ENCODE results near the gene HJV.
"Not testable (repeated sequence)": the region's sequence is repeated elsewhere in the genome, so short reads cannot be mapped to it uniquely, and the experiment has no call there.

HJV gene

GRCh38 chr1:146025787-146026495, 4.4 kb upstream of the HJV start:
- intact Hi-C loops (cut with DNase I); DNase-seq: not testable (repeated sequence)

- no peak for DNase-seq
- intact Hi-C loops (cut with DNase I) = no loop called here
Observed at GRCh38 chr1:146022403-146023127, 1.0 kb upstream of the HJV start.

- no peak for DNase-seq
- intact Hi-C loops (cut with DNase I) = no loop called here
Observed at GRCh38 chr1:146021050-146021445, 487 bp downstream of the HJV start.

- DNase-seq = no peak
Observed at GRCh38 chr1:146020058-146021049, 1.2 kb downstream of the HJV start.

GRCh38 chr1:146019231-146020057, 2.1 kb downstream of the HJV start:
- DNase-seq = no peak
- intact Hi-C loops (cut with DNase I) = loop anchor here (10.0 kb wide), 1 partner anchor 125 kb away; no protein-coding TSS in a partner anchor

More at GRCh38 chr1:146020058-146021049, 1.2 kb downstream of the HJV start:
- intact Hi-C loops (cut with DNase I) = no loop called here

GRCh38 chr1:146016891-146017290, 4.6 kb downstream of the HJV start:
- DNase-seq = no peak
- intact Hi-C loops (cut with DNase I) = loop anchor here (10.0 kb wide), 1 partner anchor 122 kb away; no protein-coding TSS in a partner anchor

- intact Hi-C loops (cut with DNase I) = loop anchor here (2.0 to 10.0 kb wide), 2 partner anchors 37 to 119 kb away; no protein-coding TSS in a partner anchor
- no peak for DNase-seq
Observed at GRCh38 chr1:146013559-146013922, 8.0 kb downstream of the HJV start.

- DNase-seq = peak in 22 of 42 donors; percentile 35 to 79 (median 58)
- intact Hi-C loops (cut with DNase I) = loop anchor here (2.0 to 10.0 kb wide), 2 partner anchors 36 to 118 kb away; no protein-coding TSS in a partner anchor
Observed at GRCh38 chr1:146012703-146013558, 8.6 kb downstream of the HJV start.

GRCh38 chr1:146010126-146010738, 11.3 kb downstream of the HJV start:
- intact Hi-C loops (cut with DNase I) = loop anchor here (10.0 kb wide), 1 partner anchor 115 kb away; no protein-coding TSS in a partner anchor
- no peak for DNase-seq

GRCh38 chr1:146007489-146008133, 13.9 kb downstream of the HJV start:
- intact Hi-C loops (cut with DNase I) = no loop called here
- no peak for DNase-seq

- intact Hi-C loops (cut with DNase I) = no loop called here
- no peak for DNase-seq
Observed at GRCh38 chr1:146001709-146002108, 19.8 kb downstream of the HJV start.

- intact Hi-C loops (cut with DNase I) = loop anchor here (5.0 kb wide), 1 partner anchor 37 kb away; the partner anchor contains the start of genes ANKRD34A and POLR3GL
- no peak for DNase-seq
Observed at GRCh38 chr1:145999321-146000024, 22.1 kb downstream of the HJV start.

- intact Hi-C loops (cut with DNase I) = loop anchor here (5.0 kb wide), 1 partner anchor 35 kb away; the partner anchor contains the start of genes ANKRD34A and POLR3GL
Observed at GRCh38 chr1:145997718-145998023, 23.9 kb downstream of the HJV start.

GRCh38 chr1:145997016-145997717, 24.4 kb downstream of the HJV start:
- DNase-seq = peak in 14 of 42 donors; percentile 14 to 60 (median 34)
- intact Hi-C loops (cut with DNase I) = loop anchor here (5.0 kb wide), 1 partner anchor 35 kb away; the partner anchor contains the start of genes ANKRD34A and POLR3GL

More at GRCh38 chr1:145997718-145998023, 23.9 kb downstream of the HJV start:
- DNase-seq = peak in 1 of 42 donors; percentile 48
